IPS-18c (cell line): ENCODE results near the gene DAD1.

ENCODE experiments used
- H3K4me3 ChIP-seq: 2 replicates; pipeline ENCODE4 v1.7.0; 2013; ENCODE audit warnings: low read depth, mild to moderate bottlenecking, low read length, moderate library complexity; ENCODE audit not compliant: insufficient read depth
- H3K9me3 ChIP-seq: one replicate; pipeline ENCODE4 v1.6.1; 2013; ENCODE audit warnings: mild to moderate bottlenecking, low read length, moderate library complexity; ENCODE audit not compliant: control insufficient read depth, insufficient read depth

Gene DAD1

GRCh38 chr14:22535916-22536315, 53.1 kb downstream of the DAD1 start:
- H3K4me3 ChIP-seq = no peak overlapping the region
- no peaks in the 10 kb centered on the region for H3K9me3 ChIP-seq

- H3K4me3 ChIP-seq = no peak overlapping the region
These were observed 53.9 kb downstream of the DAD1 start for GRCh38 chr14:22535126-22535525.

GRCh38 chr14:22534547-22534946, 54.5 kb downstream of the DAD1 start:
- no peaks in the 10 kb centered on the region for H3K9me3 ChIP-seq
- no peak overlapping the region for H3K4me3 ChIP-seq

More at GRCh38 chr14:22535126-22535525, 53.9 kb downstream of the DAD1 start:
- no peaks in the 10 kb centered on the region for H3K9me3 ChIP-seq

- H3K4me3 ChIP-seq = no peak overlapping the region
- H3K9me3 ChIP-seq = no peaks in the 10 kb centered on the region
These were observed 55.2 kb downstream of the DAD1 start for GRCh38 chr14:22533739-22534359.

DNA sequence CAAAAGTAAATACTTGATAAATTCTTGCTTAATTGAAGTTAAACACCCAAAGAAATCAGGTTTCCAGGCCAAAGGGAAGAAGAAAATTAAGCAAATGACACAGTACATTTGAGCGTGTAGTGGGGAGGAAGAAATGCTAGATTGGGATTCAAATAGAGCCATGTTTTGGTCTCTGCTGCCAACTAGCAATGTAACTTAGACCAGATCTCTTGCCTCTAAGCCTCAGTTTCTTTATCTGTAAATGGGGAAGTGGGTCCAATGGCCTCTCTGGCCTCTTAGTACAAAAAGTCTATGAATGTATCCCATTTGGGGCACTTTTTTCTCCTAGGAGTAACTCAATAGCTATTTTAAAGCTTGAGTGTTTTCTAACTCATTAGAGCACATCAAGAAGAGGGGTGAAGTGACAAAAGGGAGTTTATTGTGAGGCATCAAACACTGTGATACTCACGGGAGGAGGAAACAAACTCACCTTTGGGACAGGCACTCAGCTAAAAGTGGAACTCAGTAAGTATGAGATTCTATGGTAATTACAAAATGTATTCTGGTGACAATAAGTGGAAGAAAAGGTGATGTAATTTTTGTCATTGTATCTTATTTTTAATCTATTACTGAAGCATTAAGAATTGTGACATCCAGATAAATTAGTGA, 55.8 kb downstream of the DAD1 start:
- H3K4me3 ChIP-seq = no peak overlapping the region
- H3K9me3 ChIP-seq = no peaks in the 10 kb centered on the region

- no peak overlapping the region for H3K4me3 ChIP-seq
These were observed 56.5 kb downstream of the DAD1 start for GRCh38 chr14:22532345-22533056.

GRCh38 chr14:22531451-22532344, 57.3 kb downstream of the DAD1 start:
- Histone ChIP-seq H3K4me3 (no peak overlapping the region), H3K9me3 (no peaks in the 10 kb centered on the region)

More at GRCh38 chr14:22532345-22533056, 56.5 kb downstream of the DAD1 start:
- no peaks in the 10 kb centered on the region for H3K9me3 ChIP-seq

DNA sequence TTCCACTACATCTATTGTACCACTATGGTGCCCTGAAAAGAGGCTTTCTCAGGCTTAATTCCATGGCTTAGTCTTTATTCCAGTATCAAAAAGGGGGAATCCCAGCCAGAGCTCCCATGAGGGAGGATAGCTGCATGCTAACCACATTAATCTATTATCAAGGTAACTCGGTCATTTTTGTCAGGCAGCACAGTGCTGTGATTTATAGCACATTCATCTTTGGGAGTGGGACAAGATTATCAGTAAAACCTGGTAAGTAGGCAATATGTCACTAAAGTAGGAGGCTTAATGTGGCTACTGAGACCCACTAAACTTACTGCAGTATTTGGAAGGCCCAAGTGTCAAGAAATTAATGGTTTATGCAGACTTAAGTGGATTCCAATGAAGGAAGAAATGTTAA, 58.9 kb downstream of the DAD1 start:
- no peaks in the 10 kb centered on the region for H3K9me3 ChIP-seq
- no peak overlapping the region for H3K4me3 ChIP-seq

GRCh38 chr14:22526744-22527143, 62.3 kb downstream of the DAD1 start:
- H3K4me3 ChIP-seq = no peak overlapping the region
- no peaks in the 10 kb centered on the region for H3K9me3 ChIP-seq

GRCh38 chr14:22526218-22526617, 62.8 kb downstream of the DAD1 start:
- Histone ChIP-seq H3K9me3 (no peaks in the 10 kb centered on the region), H3K4me3 (no peak overlapping the region)

DNA sequence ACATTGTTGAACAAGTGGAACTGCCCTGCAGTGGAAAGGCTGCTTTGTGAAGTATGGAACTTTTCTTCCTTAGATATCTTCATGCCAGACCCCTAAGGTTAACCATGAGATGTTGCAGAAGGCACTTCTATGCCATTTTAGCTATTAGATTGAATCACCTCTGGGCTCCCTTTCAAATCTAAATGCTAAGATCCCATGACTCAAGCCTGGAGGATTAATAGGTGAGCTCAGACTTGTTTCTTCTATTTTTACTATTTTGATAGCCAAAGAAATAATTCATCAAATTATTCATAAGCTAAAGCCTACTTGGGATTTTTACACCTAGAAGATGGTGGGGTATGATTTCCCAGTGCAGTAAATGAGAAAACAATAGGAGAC, 64.3 kb downstream of the DAD1 start:
- no peak overlapping the region for H3K4me3 ChIP-seq
- no peaks in the 10 kb centered on the region for H3K9me3 ChIP-seq

DNA sequence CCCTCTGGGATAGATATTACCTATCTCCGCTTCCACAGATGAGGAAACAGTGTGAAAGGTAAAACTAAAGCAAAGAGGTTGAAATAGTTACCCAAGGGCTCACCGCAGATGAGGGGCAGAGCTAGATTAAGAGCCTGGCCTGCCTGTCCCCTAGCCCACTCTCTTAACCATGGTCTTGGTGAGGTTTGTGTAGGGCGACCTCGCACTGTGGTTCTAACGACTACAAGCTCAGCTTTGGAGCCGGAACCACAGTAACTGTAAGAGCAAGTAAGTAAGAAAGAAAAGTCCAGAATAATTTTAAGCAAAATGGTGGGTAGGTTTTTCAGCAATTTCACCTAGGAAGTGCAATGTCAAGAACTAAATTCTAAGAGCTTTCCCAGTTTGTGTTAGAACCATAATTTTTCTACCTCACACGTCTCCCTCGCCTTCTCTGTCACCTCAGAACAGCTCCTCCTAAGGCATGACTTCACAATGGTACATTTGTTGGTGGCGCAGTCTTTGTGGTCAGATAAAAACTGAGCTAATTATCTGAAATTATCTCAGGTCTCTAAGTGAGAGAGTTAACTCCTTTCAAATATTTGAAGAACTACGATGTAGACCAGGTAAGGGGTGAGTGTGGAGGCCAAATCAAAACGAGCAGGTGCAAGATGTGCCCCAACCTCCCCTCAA, 64.8 kb downstream of the DAD1 start:
- Histone ChIP-seq H3K9me3 (no peaks in the 10 kb centered on the region), H3K4me3 (no peak overlapping the region)

- Histone ChIP-seq H3K4me3 (no peak overlapping the region), H3K9me3 (no peaks in the 10 kb centered on the region)
These were observed 65.7 kb downstream of the DAD1 start for GRCh38 chr14:22523283-22523682.

- Histone ChIP-seq H3K9me3 (no peaks in the 10 kb centered on the region), H3K4me3 (no peak overlapping the region)
These were observed 66.5 kb downstream of the DAD1 start for GRCh38 chr14:22522466-22522957.

DNA sequence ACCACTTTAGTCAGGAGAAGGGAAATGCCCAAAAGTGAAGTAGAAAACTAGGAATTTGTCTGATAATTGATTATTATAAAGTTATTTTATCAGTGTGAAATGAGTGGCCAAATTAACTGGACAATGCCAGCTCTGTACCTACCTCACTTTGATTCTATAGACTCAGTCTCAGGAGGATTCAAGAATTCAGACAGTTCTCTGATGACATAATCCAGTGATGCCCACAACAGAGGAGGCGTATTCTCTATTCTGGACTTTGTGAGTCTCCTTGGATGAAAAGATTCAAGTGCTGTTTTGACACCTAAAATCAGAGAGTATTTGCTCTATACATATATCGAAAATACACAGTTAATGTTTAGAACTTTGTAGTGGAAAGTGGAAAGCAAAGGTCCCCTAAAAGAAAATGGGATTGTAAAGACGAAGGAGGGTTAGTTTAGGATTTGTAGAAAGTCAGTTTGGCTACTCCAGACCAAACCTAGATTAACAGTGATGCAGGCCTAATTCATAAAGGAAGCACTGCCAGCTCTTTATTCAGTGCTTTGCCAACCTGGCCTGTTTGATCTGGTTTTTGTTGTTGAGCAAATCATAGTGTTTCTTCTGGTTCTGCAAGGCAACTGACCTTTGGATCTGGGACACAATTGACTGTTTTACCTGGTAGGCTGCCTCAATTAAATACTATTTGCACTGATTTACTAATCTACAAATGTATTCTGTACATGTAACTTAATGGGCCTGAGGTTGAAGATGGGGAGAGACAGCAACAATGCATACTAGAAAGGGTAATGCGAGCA, 67.4 kb downstream of the DAD1 start:
- H3K9me3 ChIP-seq = no peaks in the 10 kb centered on the region
- H3K4me3 ChIP-seq = no peak overlapping the region

GRCh38 chr14:22520796-22521195, 68.2 kb downstream of the DAD1 start:
- no peaks in the 10 kb centered on the region for H3K9me3 ChIP-seq
- H3K4me3 ChIP-seq = no peak overlapping the region
